ENCODE results near the gene TLCD4.
"Not testable (repeated sequence)": the region's sequence is repeated elsewhere in the genome, so short reads cannot be mapped to it uniquely, and the experiment has no call there.

The TLCD4 gene

GRCh38 chr1:95154096-95154495 lies 36.9 kb downstream of the TLCD4 start:
- DNase-seq (ENCODE audit: low spot score), result no peak

DNA sequence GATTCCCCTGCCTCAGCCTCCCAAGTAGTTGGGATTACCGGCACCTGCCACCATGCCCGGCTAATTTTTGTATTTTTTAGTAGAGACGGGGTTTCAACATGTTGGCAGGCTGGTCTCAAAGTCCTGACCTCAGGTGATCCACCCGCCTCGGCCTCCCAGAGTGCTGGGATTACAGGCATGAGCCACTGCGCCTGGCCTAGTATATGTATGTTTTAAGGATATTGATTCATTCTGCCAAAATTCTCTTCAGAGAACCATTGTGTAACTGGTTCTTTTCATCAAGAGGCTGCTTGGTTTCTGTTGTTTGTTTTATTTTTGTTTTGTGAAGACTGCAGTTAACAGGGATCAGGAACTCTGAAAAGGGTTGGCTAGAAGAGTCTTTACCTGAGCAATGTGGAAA lies 48.4 kb downstream of the TLCD4 start:
- DNase-seq (ENCODE audit: low spot score), result not testable (repeated sequence)

Small RNAs within 50 kb of the gene (small RNA-seq; reads per million reads assigned to genes)
- 0 reads per million in 2 experiments for gene RF00019

All from SK-N-DZ (cell line).